Bronchial epithelial cell (primary cell): Measurements from ENCODE around the gene FAR2. TPM values are rescaled to one million over a fixed set of nuclear protein-coding genes. Genes with fewer than 3 reads are reported as not detected.

Experiments used
- DNase-seq: peaks from one replicate; pipeline ENCODE4 v3.0.0-alpha.2; 2010; ENCODE audit warnings: low read depth
- FAIRE-seq: peaks from 2 replicates; lab custom pipeline; 2011; peaks lifted over from hg19 to GRCh38; lab: Jason Lieb, UNC
- H3K27me3 ChIP-seq: 2 replicates; pipeline ENCODE4 v1.5.1; 2011; ENCODE audit warnings: low read length; ENCODE audit not compliant: control insufficient read depth, insufficient read depth
- H3K36me3 ChIP-seq: 2 replicates; pipeline ENCODE4 v1.5.1; 2011; ENCODE audit warnings: low read length; ENCODE audit not compliant: control insufficient read depth, insufficient read depth
- H3K4me3 ChIP-seq: 2 replicates; pipeline ENCODE4 v1.5.1; 2011; ENCODE audit warnings: mild to moderate bottlenecking, low read depth, low read length, control low read depth
- total RNA-seq: library from RNA; depleted of rRNA; stranded (reverse); fragments of >200 nt; gene quantifications from 2 replicates; pipeline ENCODE4 v1.2.1, GENCODE V29; 2014
- TF ChIP-seq, protein P1 (sequence below): IDR thresholded peaks from 2 replicates; pipeline ENCODE4 v1.5.1; 2011; ENCODE audit warnings: mild to moderate bottlenecking, moderate library complexity, low read length, control low read depth, inconsistent platforms; ENCODE audit not compliant: insufficient read depth, severe bottlenecking

FAR2 gene
- total RNA-seq, 1 donor from 2014 or later = 2.4 TPM

DNA sequence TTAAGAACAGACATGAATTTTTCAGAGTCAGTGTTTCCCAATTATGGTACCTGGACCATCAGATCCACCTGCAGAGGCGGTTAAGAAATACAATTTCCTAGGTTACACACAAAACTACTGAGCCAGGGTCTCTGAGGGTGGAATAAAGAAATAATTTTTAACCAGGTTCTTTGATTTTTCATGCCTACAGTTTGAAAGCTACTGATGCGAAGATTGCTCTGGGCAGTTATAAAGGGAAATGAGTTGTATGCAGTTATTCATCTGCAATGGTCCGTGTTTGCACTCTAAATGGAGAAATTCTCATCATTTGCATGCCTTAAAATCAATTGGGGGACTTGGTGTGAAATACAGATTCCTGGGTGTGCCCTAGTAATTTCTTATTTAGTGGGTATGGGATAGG lies 142.1 kb downstream of the FAR2 start:
- no peak overlapping the region for H3K4me3 ChIP-seq
- no peak for DNase-seq
- H3K36me3 ChIP-seq = no peaks in the 10 kb centered on the region
- no peak for FAIRE-seq
- no peaks in the 10 kb centered on the region for H3K27me3 ChIP-seq
- TF ChIP-seq, protein P1, sequence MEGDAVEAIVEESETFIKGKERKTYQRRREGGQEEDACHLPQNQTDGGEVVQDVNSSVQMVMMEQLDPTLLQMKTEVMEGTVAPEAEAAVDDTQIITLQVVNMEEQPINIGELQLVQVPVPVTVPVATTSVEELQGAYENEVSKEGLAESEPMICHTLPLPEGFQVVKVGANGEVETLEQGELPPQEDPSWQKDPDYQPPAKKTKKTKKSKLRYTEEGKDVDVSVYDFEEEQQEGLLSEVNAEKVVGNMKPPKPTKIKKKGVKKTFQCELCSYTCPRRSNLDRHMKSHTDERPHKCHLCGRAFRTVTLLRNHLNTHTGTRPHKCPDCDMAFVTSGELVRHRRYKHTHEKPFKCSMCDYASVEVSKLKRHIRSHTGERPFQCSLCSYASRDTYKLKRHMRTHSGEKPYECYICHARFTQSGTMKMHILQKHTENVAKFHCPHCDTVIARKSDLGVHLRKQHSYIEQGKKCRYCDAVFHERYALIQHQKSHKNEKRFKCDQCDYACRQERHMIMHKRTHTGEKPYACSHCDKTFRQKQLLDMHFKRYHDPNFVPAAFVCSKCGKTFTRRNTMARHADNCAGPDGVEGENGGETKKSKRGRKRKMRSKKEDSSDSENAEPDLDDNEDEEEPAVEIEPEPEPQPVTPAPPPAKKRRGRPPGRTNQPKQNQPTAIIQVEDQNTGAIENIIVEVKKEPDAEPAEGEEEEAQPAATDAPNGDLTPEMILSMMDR = no peak

DNA sequence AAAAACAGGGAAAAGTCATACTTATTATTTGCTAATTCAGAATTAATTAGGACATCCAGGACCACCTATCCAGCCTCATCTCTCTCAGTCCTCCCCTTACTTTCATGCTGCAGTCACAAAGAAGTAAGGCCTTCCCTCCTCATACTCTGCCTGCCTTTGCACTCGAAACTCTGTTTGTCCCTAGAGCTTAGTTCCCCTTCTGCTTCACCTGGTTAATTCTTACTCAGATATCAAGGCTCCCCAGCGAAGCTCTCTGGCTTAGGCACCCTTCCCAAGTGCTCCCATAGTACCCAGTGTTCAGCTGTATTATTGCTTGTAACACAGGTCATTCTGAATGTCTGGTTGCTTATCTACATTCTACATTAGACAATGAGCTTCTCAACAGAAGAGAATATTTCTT lies 150.6 kb downstream of the FAR2 start:
- peak; percentile 47 for FAIRE-seq
- DNase-seq = no peak
- no peak overlapping the region for H3K4me3 ChIP-seq
- TF ChIP-seq, protein P1 = no peak
- no peaks in the 10 kb centered on the region for H3K27me3 ChIP-seq
- H3K36me3 ChIP-seq = no peaks in the 10 kb centered on the region

- Histone ChIP-seq H3K27me3 (no peaks in the 10 kb centered on the region), H3K4me3 (no peak overlapping the region), H3K36me3 (no peaks in the 10 kb centered on the region)
- no peak for DNase-seq
- FAIRE-seq = no peak
- TF ChIP-seq, protein P1 = no peak
Observed at GRCh38 chr12:29301114-29301513, 152.0 kb downstream of the FAR2 start.

GRCh38 chr12:29304388-29304787 lies 155.3 kb downstream of the FAR2 start:
- H3K4me3 ChIP-seq = no peak overlapping the region
- H3K36me3 ChIP-seq = no peaks in the 10 kb centered on the region
- no peak for FAIRE-seq
- TF ChIP-seq, protein P1 = no peak
- no peaks in the 10 kb centered on the region for H3K27me3 ChIP-seq
- no peak for DNase-seq

GRCh38 chr12:29306266-29306665 lies 157.2 kb downstream of the FAR2 start:
- TF ChIP-seq, protein P1 = no peak
- no peak for FAIRE-seq
- no peaks in the 10 kb centered on the region for H3K27me3 ChIP-seq

DNA sequence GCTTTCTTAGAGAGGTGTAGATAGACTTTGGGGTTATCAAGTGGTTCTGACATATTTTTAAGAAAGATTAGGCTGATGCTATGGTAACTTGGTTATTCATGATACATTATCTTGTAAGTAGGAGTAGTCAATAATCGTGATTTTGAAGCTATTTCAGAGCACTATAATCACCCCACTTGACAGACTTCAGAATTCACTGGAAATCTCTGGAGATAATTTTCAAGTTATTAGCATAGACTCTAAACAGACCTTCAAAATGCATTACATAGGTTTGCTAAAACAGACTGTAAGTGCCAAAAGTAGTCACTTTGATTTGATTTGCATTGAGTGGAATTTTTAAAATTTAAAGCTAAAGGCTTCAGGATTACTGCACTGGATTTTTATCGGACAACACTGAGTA lies 157.6 kb downstream of the FAR2 start:
- FAIRE-seq (no peak), DNase-seq (no peak)
- Histone ChIP-seq H3K36me3 (no peaks in the 10 kb centered on the region), H3K27me3 (no peaks in the 10 kb centered on the region), H3K4me3 (no peak overlapping the region)
- TF ChIP-seq, protein P1 = no peak

More at GRCh38 chr12:29306266-29306665, 157.2 kb downstream of the FAR2 start:
- DNase-seq = no peak
- H3K4me3 ChIP-seq = no peak overlapping the region
- no peaks in the 10 kb centered on the region for H3K36me3 ChIP-seq
